MM.1S (cell line): Measurements from ENCODE around the gene SLC23A1.

Experiments
- DNase-seq: peaks from one replicate; pipeline ENCODE4 v3.0.0-alpha.2; 2015
- H2AFZ ChIP-seq: fragments of 300-600 bp; sonication (generic); 2 replicates; pipeline ENCODE4 v1.6.0; 2016; ENCODE audit warnings: antibody characterized with exemption, low read length
- H3F3A ChIP-seq: fragments of 300-600 bp; sonication (generic); 2 replicates; pipeline ENCODE4 v1.6.1; 2016; ENCODE audit warnings: mild to moderate bottlenecking, antibody characterized with exemption, low read length, moderate library complexity, mixed read lengths; ENCODE audit not compliant: insufficient read depth
- H3K27ac ChIP-seq: fragments of 300-600 bp; sonication (generic); 2 replicates; pipeline ENCODE4 v1.5.1; 2016; ENCODE audit warnings: mild to moderate bottlenecking, low read length
- H3K27me3 ChIP-seq: fragments of 300-600 bp; sonication (generic); replicated peaks from 2 replicates; pipeline ENCODE4 v1.6.0; 2016; ENCODE audit warnings: low read length; ENCODE audit not compliant: insufficient read depth
- H3K36me3 ChIP-seq: fragments of 300-600 bp; sonication (generic); replicated peaks from 2 replicates; pipeline ENCODE4 v1.6.1; 2016; ENCODE audit warnings: mild to moderate bottlenecking, low read length, mixed read lengths; ENCODE audit not compliant: insufficient read depth
- H3K4me1 ChIP-seq: fragments of 300-600 bp; sonication (generic); 2 replicates; pipeline ENCODE4 v1.6.1; 2016; ENCODE audit warnings: low read length, mixed read lengths
- H3K4me2 ChIP-seq: fragments of 300-600 bp; sonication (generic); 2 replicates; pipeline ENCODE4 v1.6.0; 2016; ENCODE audit warnings: low read depth, low read length
- H3K4me3 ChIP-seq: fragments of 300-600 bp; sonication (generic); 2 replicates; pipeline ENCODE4 v1.5.1; 2016; ENCODE audit warnings: low read length, mixed read lengths
- H3K79me2 ChIP-seq: fragments of 300-600 bp; sonication (generic); 2 replicates; pipeline ENCODE4 v1.6.1; 2016; ENCODE audit warnings: mixed run types, low read length, mixed read lengths
- H3K9ac ChIP-seq: fragments of 300-600 bp; sonication (generic); 2 replicates; pipeline ENCODE4 v1.6.1; 2016; ENCODE audit warnings: low read length, mixed read lengths
- H3K9me2 ChIP-seq: fragments of 300-600 bp; sonication (generic); replicated peaks from 2 replicates; pipeline ENCODE4 v1.6.1; 2016; ENCODE audit warnings: mild to moderate bottlenecking, low read length, mixed read lengths; ENCODE audit not compliant: insufficient read depth
- H3K9me3 ChIP-seq: fragments of 300-600 bp; sonication (generic); replicated peaks from 2 replicates; pipeline ENCODE4 v1.6.1; 2016; ENCODE audit warnings: mild to moderate bottlenecking, low read length, mixed read lengths; ENCODE audit not compliant: insufficient read depth
- H4K20me1 ChIP-seq: fragments of 300-600 bp; sonication (generic); 2 replicates; pipeline ENCODE4 v1.6.1; 2016; ENCODE audit warnings: mild to moderate bottlenecking, low read length, moderate library complexity, mixed read lengths; ENCODE audit not compliant: insufficient read depth
- CTCF ChIP-seq: fragments of 300-600 bp; sonication (generic); IDR thresholded peaks from 2 replicates; pipeline ENCODE4 v1.5.1; 2016; ENCODE audit warnings: antibody characterized with exemption, low read length, mixed read lengths
- EZH2 ChIP-seq: fragments of 300-600 bp; sonication (generic); optimal IDR thresholded peaks from 2 replicates; pipeline ENCODE3; 2017; ENCODE audit warnings: low read depth, mild to moderate bottlenecking, antibody characterized with exemption, low read length, mixed read lengths
- EZH2phosphoT487 ChIP-seq: fragments of 300-600 bp; sonication (generic); IDR thresholded peaks from 2 replicates; pipeline ENCODE4 v1.6.1; 2018; ENCODE audit warnings: antibody characterized with exemption, low read length

SLC23A1 gene

GRCh38 chr5:139390639-139391569 lies 7.8 kb upstream of the SLC23A1 start:
- Histone ChIP-seq H3K9me3 (no peaks in the 10 kb centered on the region), H4K20me1 (no peaks in the 10 kb centered on the region), H3K36me3 (no peaks in the 10 kb centered on the region), H3F3A (peaks cover 67% of the 10 kb centered on the region), H3K27ac (peak overlapping the region; percentile 98), H3K9ac (peak overlapping the region; percentile 96), H3K9me2 (no peaks in the 10 kb centered on the region), H3K4me2 (peak overlapping the region; percentile 98), H3K27me3 (no peaks in the 10 kb centered on the region), H3K4me1 (peaks cover 38% of the 10 kb centered on the region), H3K4me3 (peak overlapping the region; percentile 74), H3K79me2 (peaks cover 86% of the 10 kb centered on the region), H2AFZ (peak overlapping the region; percentile 44)
- TF ChIP-seq CTCF (no peak), EZH2phosphoT487 (no peak), EZH2 (no peak)
- no peak for DNase-seq

- H3F3A ChIP-seq = peaks cover 77% of the 10 kb centered on the region
Observed at GRCh38 chr5:139389701-139390638, 6.9 kb upstream of the SLC23A1 start, which contains the start of gene MZB1. MZB1 (minus strand) TSS chr5:139389913; CDS start chr5:139389856, 57 bp downstream.

GRCh38 chr5:139388198-139388821 lies 5.2 kb upstream of the SLC23A1 start:
- H3K36me3 ChIP-seq = no peaks in the 10 kb centered on the region
- H3K9me2 ChIP-seq = no peaks in the 10 kb centered on the region
- H3K4me1 ChIP-seq = peaks cover 56% of the 10 kb centered on the region
- H3K79me2 ChIP-seq = peaks cover 60% of the 10 kb centered on the region
- peaks cover 92% of the 10 kb centered on the region for H3F3A ChIP-seq
- peak overlapping the region; percentile 85 for H3K4me3 ChIP-seq
- no peak for TF ChIP-seq EZH2
- TF ChIP-seq EZH2phosphoT487 = no peak
- no peak for TF ChIP-seq CTCF
- no peaks in the 10 kb centered on the region for H3K9me3 ChIP-seq
- peak overlapping the region; percentile 96 for H3K9ac ChIP-seq
- peak; percentile 85 for DNase-seq
- no peak overlapping the region for H2AFZ ChIP-seq
- H3K27ac ChIP-seq = peak overlapping the region; percentile 98
- H3K4me2 ChIP-seq = peak overlapping the region; percentile 98
- no peaks in the 10 kb centered on the region for H3K27me3 ChIP-seq
- no peaks in the 10 kb centered on the region for H4K20me1 ChIP-seq

More at GRCh38 chr5:139389701-139390638, 6.9 kb upstream of the SLC23A1 start, which contains the start of gene MZB1:
- TF ChIP-seq EZH2 = no peak
- Histone ChIP-seq H3K9me2 (no peaks in the 10 kb centered on the region), H3K9ac (peak within 1 kb of the TSS; percentile 96), H3K9me3 (no peaks in the 10 kb centered on the region), H3K4me1 (peaks cover 47% of the 10 kb centered on the region), H3K4me3 (peak within 1 kb of the TSS; percentile 85), H3K27ac (peak within 1 kb of the TSS; percentile 98), H3K36me3 (no peaks in the 10 kb centered on the region), H3K27me3 (no peaks in the 10 kb centered on the region), H2AFZ (no peak within 1 kb of the TSS), H3K4me2 (peak within 1 kb of the TSS; percentile 98), H3K79me2 (peaks cover 76% of the 10 kb centered on the region), H4K20me1 (no peaks in the 10 kb centered on the region)
- peak; percentile 95 for DNase-seq
